ENCODE results near the gene ETV3.

- TF ChIP-seq CTCF (IDR thresholded peaks at IDR 0.05) = no peak
- TF ChIP-seq POLR2A (IDR thresholded peaks at IDR 0.05) = no peak
Observed at GRCh38 chr1:157077394-157077793, 60.8 kb downstream of the ETV3 start.

Data from uterus (tissue), 2 donors.